ENCODE data around the gene BCL2L13.

The BCL2L13 gene

DNA sequence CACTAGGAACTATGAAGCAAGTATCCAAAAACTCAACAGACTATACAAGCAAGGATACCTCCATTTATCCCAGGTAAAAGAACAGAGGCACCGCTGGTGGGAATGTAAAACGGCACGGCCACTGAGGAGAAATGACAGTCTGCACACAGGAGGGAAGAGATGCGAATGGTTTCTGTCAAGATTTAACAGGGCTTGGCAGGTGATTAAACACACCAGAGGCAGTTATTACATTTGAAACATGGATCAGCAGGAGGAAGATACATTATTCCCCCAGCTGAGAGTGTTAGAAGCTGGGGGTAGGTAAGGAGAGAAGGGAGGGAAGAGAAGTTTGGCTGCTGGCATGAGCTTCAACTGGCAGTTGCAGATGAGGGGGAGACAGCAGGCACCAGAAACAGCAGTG is 40.2 kb upstream of the BCL2L13 start:
- DNase-seq (ENCODE audit: low read depth), result no peak
- TF ChIP-seq, protein P1, sequence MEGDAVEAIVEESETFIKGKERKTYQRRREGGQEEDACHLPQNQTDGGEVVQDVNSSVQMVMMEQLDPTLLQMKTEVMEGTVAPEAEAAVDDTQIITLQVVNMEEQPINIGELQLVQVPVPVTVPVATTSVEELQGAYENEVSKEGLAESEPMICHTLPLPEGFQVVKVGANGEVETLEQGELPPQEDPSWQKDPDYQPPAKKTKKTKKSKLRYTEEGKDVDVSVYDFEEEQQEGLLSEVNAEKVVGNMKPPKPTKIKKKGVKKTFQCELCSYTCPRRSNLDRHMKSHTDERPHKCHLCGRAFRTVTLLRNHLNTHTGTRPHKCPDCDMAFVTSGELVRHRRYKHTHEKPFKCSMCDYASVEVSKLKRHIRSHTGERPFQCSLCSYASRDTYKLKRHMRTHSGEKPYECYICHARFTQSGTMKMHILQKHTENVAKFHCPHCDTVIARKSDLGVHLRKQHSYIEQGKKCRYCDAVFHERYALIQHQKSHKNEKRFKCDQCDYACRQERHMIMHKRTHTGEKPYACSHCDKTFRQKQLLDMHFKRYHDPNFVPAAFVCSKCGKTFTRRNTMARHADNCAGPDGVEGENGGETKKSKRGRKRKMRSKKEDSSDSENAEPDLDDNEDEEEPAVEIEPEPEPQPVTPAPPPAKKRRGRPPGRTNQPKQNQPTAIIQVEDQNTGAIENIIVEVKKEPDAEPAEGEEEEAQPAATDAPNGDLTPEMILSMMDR (IDR thresholded peaks at IDR 0.05; ENCODE audit: insufficient read depth, low read depth, low read length, missing control alignments), result no peak
- no peak overlapping the region for H3K4me3 ChIP-seq (ENCODE audit: low read depth, low read length)

DNA sequence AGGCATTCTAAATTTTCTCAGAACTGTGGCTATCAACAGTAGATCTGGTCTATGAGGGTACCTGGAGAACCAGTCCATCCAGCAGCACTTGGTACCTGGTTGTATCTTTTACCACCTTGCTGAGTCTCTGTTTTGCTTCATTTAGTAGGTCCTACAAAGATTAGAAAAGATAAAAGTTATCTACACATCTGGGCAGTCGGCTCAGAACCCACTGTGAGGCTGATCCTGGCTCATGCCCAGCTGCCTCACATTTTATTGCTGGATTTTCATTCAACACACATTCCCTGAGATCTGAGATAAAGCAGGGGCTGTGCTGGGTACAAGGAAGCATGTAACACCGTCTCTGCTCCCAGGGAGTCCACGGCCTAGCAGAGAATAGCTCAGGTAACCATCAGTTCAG is 37.5 kb upstream of the BCL2L13 start:
- TF ChIP-seq, protein P1 (IDR thresholded peaks at IDR 0.05; ENCODE audit: insufficient read depth, low read depth, low read length, missing control alignments), result no peak
- DNase-seq (ENCODE audit: low read depth), result no peak

DNA sequence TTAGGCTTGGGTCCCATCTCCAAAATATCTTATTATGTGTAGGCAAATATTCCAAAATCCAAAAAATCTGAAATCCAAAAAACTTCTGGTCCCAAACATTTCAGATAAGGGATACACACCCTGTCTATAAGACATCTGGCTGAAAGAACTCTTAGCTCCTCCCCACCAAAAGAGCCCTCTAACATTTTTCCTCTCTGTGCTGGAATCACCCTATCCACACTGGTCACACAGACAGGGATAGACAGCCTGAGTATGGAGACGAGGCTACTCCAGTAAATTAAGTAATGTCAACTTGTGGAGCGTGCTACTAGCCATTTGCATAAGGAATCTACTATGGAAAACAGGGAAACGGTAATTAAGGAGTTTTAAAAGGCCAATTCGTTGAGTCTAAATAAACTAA is 34.9 kb upstream of the BCL2L13 start:
- no peak overlapping the region for H3K4me3 ChIP-seq (ENCODE audit: low read depth, low read length)
- TF ChIP-seq, protein P1 (IDR thresholded peaks at IDR 0.05; ENCODE audit: insufficient read depth, low read depth, low read length, missing control alignments), result no peak
- no peak for DNase-seq (ENCODE audit: low read depth)

More for the DNA sequence above, 37.5 kb upstream of the BCL2L13 start:
- no peak overlapping the region for H3K4me3 ChIP-seq (ENCODE audit: low read depth, low read length)

DNA sequence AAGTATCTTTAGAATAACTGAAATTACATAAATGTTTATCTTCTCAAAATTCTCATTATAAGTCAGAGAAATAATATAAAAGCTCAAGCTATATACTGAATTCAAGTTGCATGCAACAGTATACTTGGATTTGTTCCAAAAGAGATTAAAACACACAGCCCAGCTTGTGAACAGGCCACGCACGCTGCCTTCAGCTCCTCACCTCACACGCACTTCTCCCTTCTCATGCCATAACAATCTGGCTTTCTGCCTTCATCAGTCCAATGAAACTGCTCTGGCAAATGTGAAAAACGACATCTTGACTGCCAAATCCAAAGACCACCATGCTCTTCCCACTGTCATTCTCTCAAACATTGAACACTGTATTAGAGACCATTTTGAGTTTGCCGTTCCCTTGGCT is 32.1 kb upstream of the BCL2L13 start:
- H3K4me3 ChIP-seq (ENCODE audit: low read depth, low read length), result no peak overlapping the region
- DNase-seq (ENCODE audit: low read depth), result no peak
- TF ChIP-seq, protein P1 (IDR thresholded peaks at IDR 0.05; ENCODE audit: insufficient read depth, low read depth, low read length, missing control alignments), result no peak

DNA sequence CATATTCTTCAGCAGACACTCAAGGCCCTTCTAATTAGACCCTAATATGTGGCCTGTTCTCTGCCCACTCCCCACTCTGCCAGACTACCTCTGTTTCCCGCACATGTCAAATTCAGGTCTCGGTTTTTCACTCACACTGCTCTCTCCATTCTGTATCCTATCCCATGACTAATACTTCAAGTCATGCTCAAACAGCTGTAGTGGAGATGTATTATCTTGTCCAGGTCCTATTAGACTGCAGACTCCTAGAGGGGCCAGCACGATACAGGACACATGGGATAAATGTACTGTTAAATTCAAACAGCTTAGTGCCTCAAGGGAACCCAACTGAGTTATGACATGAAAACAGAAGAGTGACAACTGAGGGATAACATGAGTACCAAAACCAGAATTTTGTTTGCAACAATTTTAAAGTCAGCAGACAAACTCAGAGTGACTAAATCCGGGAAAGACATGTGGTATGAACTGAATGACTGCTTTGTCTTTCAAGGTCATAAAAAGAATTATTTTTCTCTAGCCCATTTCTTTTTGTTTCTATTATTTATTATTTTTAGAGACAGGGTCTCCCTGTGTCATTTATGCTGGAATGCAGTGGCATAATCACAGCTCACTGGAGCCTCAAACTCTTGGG is 30.6 kb upstream of the BCL2L13 start:
- TF ChIP-seq, protein P1 (IDR thresholded peaks at IDR 0.05; ENCODE audit: insufficient read depth, low read depth, low read length, missing control alignments), result no peak
- DNase-seq (ENCODE audit: low read depth), result no peak
- no peak overlapping the region for H3K4me3 ChIP-seq (ENCODE audit: low read depth, low read length)

DNA sequence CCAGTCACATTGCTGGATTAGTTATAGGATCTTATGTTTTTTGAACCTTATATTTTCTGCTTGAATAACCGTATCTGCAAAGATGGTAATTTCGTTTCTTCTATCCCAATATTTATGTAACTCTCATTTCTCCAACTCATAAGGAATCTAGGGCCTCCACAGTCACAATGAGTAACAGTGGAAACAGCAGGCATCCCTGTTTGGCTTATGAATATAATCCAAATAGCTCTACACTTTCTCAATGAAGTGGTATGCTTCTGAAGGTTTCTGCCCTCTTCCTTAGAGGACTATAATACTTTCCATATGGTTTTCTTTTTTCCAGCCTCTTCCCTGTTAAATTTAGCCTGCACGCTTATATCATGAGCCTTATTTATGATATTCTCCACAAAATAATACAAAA is 26.5 kb upstream of the BCL2L13 start:
- no peak overlapping the region for H3K4me3 ChIP-seq (ENCODE audit: low read depth, low read length)
- TF ChIP-seq, protein P1 (IDR thresholded peaks at IDR 0.05; ENCODE audit: insufficient read depth, low read depth, low read length, missing control alignments), result no peak
- DNase-seq (ENCODE audit: low read depth), result no peak

DNA sequence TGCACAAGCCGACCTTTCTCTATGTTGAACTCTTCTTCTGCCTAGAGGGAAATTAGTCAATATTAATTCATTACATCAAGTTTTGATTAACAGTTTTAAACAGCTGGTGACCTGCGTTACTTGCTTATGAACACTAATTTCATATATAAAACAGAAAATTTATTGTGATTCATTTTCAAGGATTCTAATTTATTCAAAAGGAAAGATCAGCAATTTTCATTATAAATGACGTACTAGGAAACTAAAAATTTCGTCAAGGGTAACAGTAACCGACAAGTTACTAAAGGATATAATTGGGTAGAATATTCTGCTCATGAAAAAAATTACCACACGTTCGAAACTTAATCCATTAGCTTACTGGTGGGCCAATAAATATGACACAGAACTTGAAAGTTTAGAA is 25.3 kb upstream of the BCL2L13 start:
- no peak overlapping the region for H3K4me3 ChIP-seq (ENCODE audit: low read depth, low read length)
- TF ChIP-seq, protein P1 (IDR thresholded peaks at IDR 0.05; ENCODE audit: insufficient read depth, low read depth, low read length, missing control alignments), result no peak
- DNase-seq (ENCODE audit: low read depth), result no peak

Measured in GM12865 (cell line).